Activated CD8-positive, alpha-beta memory T cell treated with anti-CD3 and anti-CD28 coated beads, Interleukin-2, amount 50 U/mL, for 4 hours (primary cell): ENCODE data around the gene TENT5A.
"Not testable (repeated sequence)": the region's sequence is repeated elsewhere in the genome, so short reads cannot be mapped to it uniquely, and the experiment has no call there.

ENCODE experiments used
- DNase-seq: peaks from one replicate; pipeline ENCODE4 v3.0.0-alpha.2; 2020

Gene TENT5A

GRCh38 chr6:81749707-81750106 lies 2.8 kb downstream of the TENT5A start:
- DNase-seq, result no peak

- DNase-seq, result no peak
Observed at GRCh38 chr6:81748994-81749393, 3.5 kb downstream of the TENT5A start.

DNA sequence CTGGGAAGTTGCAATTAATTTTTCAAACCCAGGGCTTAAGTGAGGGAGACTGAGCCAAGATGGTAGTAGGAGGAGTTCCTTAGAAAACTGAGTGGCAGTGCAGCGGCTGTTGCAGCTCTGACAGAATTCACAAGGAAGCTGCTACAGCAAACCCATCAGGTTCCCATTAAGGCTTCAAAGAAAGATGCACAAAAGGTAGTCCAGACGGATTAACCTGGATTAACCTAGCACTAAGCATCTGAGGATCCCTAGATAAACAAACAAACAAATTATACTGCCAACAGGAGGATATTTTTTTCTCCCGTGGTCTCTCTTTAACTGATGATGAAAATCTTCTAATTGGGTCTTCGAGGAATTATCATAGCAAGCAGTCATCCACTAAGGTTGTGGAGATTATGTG lies 5.2 kb downstream of the TENT5A start:
- DNase-seq, result no peak

- DNase-seq, result no peak
Observed at GRCh38 chr6:81744131-81744530, 8.3 kb downstream of the TENT5A start.

- no peak for DNase-seq
Observed at GRCh38 chr6:81743649-81744048, 8.8 kb downstream of the TENT5A start.

GRCh38 chr6:81741689-81742088 lies 10.8 kb downstream of the TENT5A start:
- no peak for DNase-seq

DNA sequence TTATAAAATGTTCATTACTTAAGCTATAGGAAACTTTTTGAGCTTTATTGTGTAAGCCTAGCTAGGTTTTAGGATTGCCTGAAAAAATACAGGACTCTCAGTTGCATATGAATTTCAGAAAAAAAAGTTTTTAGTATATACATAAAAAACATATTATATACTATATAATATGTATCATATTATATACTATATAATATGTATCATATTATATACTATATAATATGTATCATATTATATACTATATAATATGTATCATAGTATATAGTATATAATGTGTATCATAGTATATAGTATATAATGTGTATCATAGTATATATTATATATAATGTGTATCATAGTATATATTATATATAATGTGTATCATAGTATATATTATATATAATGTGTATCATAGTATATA lies 11.9 kb downstream of the TENT5A start:
- not testable (repeated sequence) for DNase-seq

DNA sequence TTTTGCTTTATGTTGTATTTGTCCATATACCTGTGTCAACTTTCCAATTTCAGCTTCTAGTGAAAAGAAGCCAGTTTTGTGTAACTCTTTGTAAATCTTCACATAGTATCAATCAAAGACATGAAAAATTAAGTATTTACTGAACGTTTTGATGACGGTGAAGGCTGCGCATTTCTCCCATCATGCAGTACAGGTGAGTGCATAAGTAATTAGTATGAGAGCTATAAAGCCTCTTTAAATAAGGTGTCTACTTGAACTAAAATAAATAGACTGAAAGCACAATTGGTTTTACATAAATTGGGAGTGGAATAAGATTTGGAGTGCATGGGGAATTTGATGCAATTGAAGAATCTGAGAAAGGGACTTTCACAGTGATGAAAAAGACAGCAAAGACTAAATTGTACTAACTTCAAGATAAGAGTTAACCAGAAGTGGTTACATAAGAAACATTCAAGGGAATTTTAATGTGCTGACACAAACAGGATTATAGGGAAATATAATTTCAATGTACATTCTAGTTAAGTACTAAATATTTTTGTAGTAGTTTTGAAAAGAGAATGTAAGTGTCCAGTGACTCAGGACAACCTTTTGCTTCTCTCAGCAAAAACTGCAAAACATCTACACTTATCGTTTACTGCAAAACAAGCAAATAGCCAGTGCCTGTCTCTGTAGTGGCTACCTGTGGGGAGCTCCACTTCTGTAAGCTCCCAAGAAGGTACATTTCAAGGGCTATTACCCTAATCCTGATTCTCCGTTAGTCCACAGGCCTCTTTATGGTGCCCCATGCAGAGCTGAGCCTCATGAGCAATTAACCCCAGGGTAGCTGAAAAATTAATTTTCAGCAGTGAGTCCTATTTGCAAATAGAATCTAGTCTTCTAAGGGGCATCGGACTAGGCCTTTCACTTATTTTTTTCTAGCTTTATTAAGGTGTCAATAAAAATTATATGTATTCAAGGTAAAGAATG lies 13.0 kb downstream of the TENT5A start:
- DNase-seq, result no peak

- no peak for DNase-seq
Observed at GRCh38 chr6:81736428-81736827, 16.1 kb downstream of the TENT5A start.

DNA sequence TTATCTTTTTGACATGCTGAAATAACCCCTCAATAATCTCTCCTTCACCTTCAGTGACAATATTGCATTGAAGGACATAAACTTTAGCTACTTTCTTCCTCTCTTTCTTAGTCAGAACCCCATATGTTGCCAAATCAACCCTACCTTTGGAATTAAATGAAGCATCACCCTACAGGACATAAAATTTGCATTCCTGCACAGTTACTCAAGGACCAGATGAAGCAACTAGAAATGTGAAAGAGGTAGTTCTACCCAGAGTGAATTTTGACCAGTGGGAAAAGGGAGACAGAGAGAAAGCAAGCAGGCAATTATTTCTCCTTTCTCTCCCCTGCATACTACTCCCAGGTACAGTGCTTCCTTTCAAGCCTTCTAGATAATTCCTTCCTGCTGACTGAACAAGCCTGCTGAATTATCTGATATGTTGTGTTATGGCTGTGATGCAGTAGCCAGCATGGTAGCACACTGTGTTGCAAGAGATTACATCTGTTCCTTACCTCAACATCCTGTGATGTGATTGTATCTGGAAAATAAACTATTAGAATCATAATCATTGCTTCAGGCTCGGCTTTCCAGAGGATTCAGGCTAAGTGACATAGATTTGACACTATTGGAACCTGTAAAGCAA lies 16.6 kb downstream of the TENT5A start:
- DNase-seq, result no peak

DNA sequence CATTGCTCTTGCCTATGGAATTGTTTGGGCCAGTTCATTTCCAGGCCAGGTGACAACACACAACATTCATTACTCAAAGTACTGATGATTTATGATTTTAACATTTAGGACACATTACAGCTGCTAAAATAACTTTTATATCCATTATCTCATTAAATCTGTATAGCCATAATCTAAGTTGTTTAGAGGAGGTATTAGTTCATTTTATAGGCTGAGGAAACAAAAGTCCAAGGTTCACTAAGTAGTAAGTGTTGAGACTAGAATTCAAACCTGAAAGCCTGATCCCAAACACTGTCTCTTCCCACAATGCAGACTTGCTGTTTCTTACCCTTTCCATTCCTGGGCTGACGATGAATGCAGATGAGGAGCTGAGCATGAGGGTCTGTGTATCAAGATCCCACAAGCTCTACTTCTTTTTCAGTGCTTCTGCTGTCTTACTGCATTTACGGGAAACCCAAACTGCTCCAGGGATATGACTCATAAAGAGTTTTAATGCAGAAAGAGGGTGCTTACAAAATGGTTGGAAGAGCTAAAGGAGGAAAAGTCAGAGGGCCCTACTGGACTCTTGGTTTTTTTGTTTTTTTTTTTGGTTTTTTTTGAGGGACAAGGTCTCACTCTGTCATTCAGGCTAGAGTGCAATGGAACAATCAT lies 17.9 kb downstream of the TENT5A start:
- no peak for DNase-seq

DNA sequence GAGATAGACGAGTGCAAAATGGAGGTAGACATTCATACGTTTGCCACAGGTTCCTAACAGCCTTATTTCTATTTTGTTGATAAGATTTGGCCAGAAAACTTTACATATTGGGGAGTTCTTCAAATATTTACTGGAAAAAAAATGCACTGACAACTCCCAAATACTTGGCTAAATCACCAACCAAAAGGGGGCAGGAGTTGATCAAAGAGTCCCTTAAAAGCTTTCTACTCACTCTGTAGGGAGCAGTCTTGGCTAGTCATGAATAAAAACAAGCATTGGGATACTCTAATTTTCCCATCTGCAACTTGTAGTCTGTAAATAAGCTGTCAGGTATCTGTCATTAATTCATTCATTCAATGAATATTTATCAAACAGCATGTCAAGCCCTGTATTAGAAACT lies 18.4 kb downstream of the TENT5A start:
- DNase-seq, result no peak

DNA sequence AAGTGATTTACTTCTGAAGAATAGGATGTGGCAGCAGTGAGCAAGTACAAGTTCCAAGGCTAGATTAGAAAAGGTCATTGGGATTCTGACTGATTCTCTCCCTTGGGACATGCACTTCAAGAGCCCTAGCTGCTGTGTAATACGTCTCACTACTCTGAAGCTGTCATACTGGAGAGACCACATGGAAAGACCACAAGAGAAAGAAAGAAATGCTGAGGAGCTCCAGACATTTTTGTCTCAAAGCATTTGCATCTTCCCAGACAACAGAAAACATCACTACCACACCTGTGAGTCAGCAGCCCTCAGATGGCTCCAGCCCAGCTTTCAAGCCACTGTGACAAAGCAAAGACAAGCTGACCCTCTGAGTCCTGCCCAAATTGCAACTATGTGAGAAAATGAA lies 20.7 kb downstream of the TENT5A start:
- no peak for DNase-seq

DNA sequence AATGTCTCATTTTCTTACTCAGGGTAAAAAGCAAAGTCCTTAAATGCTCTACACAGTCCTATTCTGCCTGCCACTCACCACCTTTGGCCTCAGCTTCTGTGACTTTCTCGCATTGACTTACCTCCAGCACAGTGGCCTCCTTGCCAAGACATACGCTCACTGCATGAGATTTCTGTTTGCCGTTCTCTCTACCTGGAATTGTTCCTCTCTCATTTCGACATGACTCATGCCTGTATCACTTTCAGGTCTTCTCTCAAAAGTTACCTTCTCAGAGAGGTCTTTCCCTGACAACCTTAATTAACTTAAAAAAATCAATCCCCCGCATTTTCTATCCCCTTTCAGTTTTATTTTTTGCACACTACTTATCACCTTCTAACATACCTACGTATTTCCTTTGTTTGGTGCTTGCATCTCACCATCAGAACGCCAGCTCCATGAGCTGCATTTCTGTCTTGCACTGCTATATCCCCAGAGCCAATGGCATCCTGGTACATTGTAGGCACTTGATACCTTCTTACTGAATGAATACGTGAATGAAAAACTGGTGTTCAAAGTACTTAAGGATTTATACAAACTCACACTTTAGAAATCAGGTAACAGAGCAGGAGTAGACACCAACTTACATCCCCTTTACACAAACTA lies 24.5 kb downstream of the TENT5A start:
- DNase-seq, result no peak

- no peak for DNase-seq
Observed at GRCh38 chr6:81725127-81725526, 27.4 kb downstream of the TENT5A start.

GRCh38 chr6:81722506-81723223 lies 29.8 kb downstream of the TENT5A start:
- DNase-seq, result no peak

- no peak for DNase-seq
Observed at GRCh38 chr6:81720427-81720826, 32.1 kb downstream of the TENT5A start.

- no peak for DNase-seq
Observed at GRCh38 chr6:81718126-81718525, 34.4 kb downstream of the TENT5A start.

- DNase-seq, result no peak
Observed at GRCh38 chr6:81714684-81715083, 37.8 kb downstream of the TENT5A start.

DNA sequence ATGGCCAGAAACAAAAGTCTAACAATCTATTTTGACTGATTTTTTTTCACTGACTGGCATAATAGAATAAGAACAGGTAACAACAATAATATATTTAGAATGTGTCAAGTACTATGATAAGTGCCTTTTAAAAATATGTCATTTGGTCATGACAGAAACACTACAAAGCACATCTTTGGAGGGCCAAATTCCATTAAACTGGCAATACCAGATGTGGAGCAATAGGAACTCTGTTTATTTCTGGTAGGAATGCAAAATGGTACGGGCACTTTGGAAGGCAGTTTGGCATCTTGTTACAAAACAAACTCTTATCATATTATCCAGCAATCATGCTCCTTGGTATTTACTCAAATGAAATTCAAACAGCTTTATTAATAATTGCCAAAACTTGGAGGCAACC lies 39.3 kb downstream of the TENT5A start:
- DNase-seq, result no peak

DNA sequence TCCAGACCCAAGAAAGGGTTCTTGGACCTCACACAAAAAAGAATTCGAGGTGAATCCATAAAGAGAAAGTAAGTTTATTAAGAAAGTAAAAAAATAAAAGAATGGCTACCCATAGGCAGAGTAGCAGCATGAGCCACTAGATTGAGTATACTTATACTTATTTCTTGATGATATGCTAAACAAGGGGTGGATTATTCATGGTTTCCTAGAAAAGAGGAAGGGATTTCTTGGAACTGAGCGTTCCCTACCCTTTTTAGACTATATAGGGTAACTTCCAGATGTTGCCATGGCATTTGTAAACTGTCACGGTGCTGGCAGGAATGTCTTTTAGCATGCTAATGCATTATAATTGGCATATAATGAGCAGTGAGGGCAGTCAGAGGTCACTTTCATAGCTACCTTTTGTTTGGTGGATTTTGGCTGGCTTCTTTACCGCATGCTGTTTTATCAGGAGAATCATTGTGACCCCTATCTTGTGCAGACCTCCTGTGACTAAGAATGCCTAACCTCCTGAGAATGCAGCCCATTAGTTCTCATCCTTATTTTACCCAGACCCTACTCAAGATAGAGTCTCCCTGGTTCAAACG lies 44.3 kb downstream of the TENT5A start:
- DNase-seq, result no peak

GRCh38 chr6:81704700-81705099 lies 47.8 kb downstream of the TENT5A start:
- DNase-seq, result no peak
